HUES64 (cell line): ENCODE results near the gene GAS6.

Experiments
- H3K27ac ChIP-seq: 2 replicates; pipeline ENCODE4 v1.7.0; 2013; ENCODE audit warnings: low read depth, low read length, inconsistent platforms
- H3K27me3 ChIP-seq: 2 replicates; pipeline ENCODE4 v1.6.1; 2013; ENCODE audit warnings: mild to moderate bottlenecking, low read length; ENCODE audit not compliant: insufficient read depth
- H3K36me3 ChIP-seq: 2 replicates; pipeline ENCODE4 v1.6.1; 2013; ENCODE audit warnings: mild to moderate bottlenecking, low read length; ENCODE audit not compliant: insufficient read depth
- H3K4me1 ChIP-seq: 2 replicates; pipeline ENCODE4 v1.6.1; 2013; ENCODE audit warnings: mild to moderate bottlenecking, low read length, moderate library complexity; ENCODE audit not compliant: insufficient read depth
- H3K4me3 ChIP-seq: 2 replicates; pipeline ENCODE4 v1.5.1; 2013; ENCODE audit warnings: mild to moderate bottlenecking, low read length, moderate library complexity
- H3K9ac ChIP-seq: 2 replicates; pipeline ENCODE4 v1.6.1; 2013; ENCODE audit warnings: mild to moderate bottlenecking, low read depth, low read length
- H3K9me3 ChIP-seq: 2 replicates; pipeline ENCODE4 v1.6.1; 2013; ENCODE audit warnings: low read depth, low read length; ENCODE audit not compliant: insufficient read depth
- WGBS: fragments of 150-250, 120-280 bp; methylation state at CpG from one replicate; pipeline ENCODE4 v1.1.7; 2013; ENCODE audit warnings: missing lambda C conversion rate; 5-methylcytosine and 5-hydroxymethylcytosine counted together

GAS6 gene

GRCh38 chr13:113782472-113782871, 81.4 kb downstream of the GAS6 start:
- Histone ChIP-seq H3K4me3 (no peak overlapping the region), H3K36me3 (no peaks in the 10 kb centered on the region), H3K27me3 (peaks cover 3% of the 10 kb centered on the region; the same call in 1 of the 2 replicates), H3K27ac (no peak overlapping the region), H3K9me3 (no peaks in the 10 kb centered on the region), H3K4me1 (no peaks in the 10 kb centered on the region), H3K9ac (no peak overlapping the region)
- 78% methylated on average over 14 of the region's 14 CpGs for WGBS

DNA sequence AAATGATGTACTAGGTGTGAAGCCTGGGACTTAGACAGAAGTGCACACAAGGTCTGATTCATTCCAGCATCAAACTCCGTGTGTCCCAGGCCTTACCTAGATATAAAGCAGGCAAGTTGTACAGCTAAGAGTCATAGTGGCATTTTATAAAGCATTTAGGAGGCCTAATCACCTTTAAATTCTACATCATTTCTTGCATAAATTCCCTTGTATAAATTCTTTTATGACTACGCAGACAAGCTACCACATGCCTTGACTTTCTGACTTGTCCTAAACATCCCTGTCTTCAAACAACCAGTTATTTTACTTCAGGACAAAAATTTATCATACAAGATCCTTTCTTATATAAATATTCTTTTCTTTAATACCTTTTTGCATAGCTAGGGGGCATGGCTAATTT, 82.3 kb downstream of the GAS6 start:
- WGBS = 87% methylated on average over 2 of the region's 2 CpGs
- Histone ChIP-seq H3K36me3 (no peaks in the 10 kb centered on the region), H3K4me3 (no peak overlapping the region), H3K27me3 (peaks cover 3% of the 10 kb centered on the region; the same call in 1 of the 2 replicates), H3K9ac (no peak overlapping the region), H3K4me1 (no peaks in the 10 kb centered on the region), H3K27ac (no peak overlapping the region), H3K9me3 (no peaks in the 10 kb centered on the region)

GRCh38 chr13:113777311-113778260, 86.3 kb downstream of the GAS6 start:
- Histone ChIP-seq H3K27ac (no peak overlapping the region), H3K9ac (no peak overlapping the region), H3K4me3 (no peak overlapping the region), H3K27me3 (peaks cover 3% of the 10 kb centered on the region; the same call in 1 of the 2 replicates), H3K9me3 (no peaks in the 10 kb centered on the region), H3K36me3 (no peaks in the 10 kb centered on the region), H3K4me1 (no peaks in the 10 kb centered on the region)
- 39% methylated on average over 29 of the region's 29 CpGs for WGBS

DNA sequence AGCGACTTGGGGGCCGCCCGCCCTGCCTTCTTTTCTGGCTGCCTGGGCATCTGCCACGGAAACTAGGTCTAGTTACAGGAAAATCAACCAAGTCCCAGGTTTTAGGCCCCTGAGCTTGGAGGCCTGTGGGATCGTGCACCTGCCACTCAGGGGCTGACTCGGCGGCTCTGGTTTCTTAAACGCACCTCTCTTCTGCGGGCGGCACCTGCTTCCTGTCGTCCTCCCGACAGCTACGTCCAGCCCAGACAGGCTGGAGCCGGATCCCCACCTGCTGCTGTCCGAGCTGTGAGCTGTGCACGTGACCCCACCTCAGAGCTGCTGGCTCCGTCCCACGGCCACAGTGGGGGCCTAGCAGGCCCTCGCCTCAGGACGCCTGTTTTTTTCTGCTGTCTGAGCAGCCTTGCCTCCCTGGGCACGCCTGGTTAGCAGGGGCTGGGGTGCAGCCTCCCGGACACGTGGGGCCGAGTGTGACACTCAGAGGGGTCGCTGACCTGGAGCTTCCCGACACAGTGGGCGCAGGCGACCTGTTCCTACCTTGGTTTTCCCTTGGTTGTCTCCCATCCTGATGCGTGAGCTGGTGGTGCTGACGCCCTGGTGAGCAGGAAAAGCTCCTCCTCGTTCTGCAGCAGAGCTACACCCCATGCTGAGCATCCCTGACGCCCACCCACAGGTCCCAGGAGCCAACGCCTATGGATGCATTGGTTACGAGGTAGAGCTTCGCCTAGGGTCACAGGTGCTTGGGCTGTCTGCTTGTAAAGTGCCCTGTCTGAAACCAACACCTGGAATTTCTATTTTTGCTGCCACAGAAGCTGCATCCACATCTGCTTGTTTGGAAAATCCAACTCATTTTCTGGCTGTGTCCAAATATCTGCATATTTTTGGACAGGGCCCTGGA, 87.4 kb downstream of the GAS6 start:
- Histone ChIP-seq H3K4me1 (no peaks in the 10 kb centered on the region), H3K9ac (no peak overlapping the region), H3K27ac (no peak overlapping the region), H3K27me3 (peaks cover 3% of the 10 kb centered on the region; the same call in 1 of the 2 replicates), H3K4me3 (no peak overlapping the region), H3K9me3 (no peaks in the 10 kb centered on the region), H3K36me3 (no peaks in the 10 kb centered on the region)
- WGBS = 87% methylated on average over 35 of the region's 35 CpGs

DNA sequence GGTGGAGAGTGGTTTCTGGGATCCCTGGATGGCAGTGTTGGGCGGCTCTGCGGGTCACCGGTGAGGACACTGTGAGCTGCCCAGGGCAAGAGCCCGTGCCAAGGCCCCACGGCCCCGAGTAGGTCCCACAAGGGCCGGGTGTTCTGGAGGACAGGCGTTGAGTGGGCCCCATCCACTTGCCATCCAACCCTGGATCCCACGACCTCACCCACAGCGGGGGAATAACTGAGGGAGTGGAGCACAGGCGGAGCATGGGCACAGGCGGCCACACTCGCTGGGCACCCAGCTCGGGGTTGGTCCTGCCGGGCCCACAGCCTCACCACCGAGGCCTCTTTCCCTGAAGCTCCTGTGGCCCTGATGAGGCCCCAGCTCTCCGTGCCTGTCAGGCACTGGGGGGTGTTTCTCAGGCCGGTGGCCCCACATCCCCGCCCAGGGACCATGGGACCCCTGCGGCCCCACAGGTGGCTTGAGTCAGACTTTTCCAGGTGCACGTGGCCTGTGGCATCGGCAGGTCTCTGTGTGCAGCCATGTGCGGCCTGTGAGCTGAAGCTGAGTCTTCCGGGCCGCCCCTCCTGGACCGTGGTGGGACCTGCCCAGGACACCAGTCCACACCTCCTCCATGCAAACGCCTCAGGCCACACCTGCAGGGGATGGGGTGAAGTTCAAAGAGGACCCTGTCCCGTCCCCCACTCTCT, 88.3 kb downstream of the GAS6 start:
- no peaks in the 10 kb centered on the region for H3K9me3 ChIP-seq
- no peak overlapping the region for H3K9ac ChIP-seq
- H3K4me3 ChIP-seq = no peak overlapping the region
- H3K27ac ChIP-seq = no peak overlapping the region
- no peaks in the 10 kb centered on the region for H3K36me3 ChIP-seq
- H3K4me1 ChIP-seq = no peaks in the 10 kb centered on the region
- WGBS = 94% methylated on average over 28 of the region's 28 CpGs
- H3K27me3 ChIP-seq = peaks cover 3% of the 10 kb centered on the region; the same call in 1 of the 2 replicates

DNA sequence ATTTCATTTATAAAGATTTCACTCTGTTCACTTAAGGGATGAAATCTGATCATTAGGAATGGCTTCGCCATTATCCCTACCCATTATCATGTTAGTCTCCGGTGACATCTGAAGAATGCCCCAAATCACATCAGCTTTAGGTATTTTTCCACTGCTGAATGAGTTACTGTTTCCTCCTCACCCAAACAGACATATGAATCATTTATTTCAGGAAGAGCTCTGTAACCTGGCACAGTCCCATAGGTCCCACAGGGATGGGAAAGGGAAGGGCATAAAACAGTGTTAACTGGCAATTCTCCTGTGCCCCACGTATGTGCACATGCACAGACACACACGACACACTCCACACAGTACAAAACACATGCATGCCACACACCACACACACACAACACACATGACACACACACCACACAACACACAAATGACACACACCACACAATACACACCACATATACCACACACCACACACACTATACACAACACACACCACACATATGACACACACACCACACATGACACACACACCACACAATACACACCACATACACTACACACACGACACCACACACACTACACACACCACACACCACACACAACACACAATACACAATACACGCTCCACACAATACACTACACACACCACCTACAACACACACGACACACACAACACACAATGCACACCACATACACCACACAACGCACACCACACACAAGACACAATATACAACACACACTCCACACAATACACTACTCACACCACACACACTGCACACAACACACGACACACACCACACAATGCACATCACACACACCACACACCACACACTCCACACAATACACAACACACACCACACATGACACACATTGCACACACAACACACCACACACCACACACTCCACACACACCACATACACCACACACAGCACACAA, 89.4 kb downstream of the GAS6 start:
- Histone ChIP-seq H3K4me3 (no peak overlapping the region), H3K4me1 (no peaks in the 10 kb centered on the region), H3K27ac (no peak overlapping the region), H3K36me3 (no peaks in the 10 kb centered on the region), H3K9ac (no peak overlapping the region), H3K9me3 (no peaks in the 10 kb centered on the region), H3K27me3 (peaks cover 3% of the 10 kb centered on the region; the same call in 1 of the 2 replicates)
- WGBS = 80% methylated on average over 9 of the region's 9 CpGs

- H3K27me3 ChIP-seq = no peaks in the 10 kb centered on the region
- no peak overlapping the region for H3K4me3 ChIP-seq
- no peak overlapping the region for H3K9ac ChIP-seq
- H3K4me1 ChIP-seq = no peaks in the 10 kb centered on the region
- 72% methylated on average over 3 of the region's 4 CpGs for WGBS
- H3K9me3 ChIP-seq = no peaks in the 10 kb centered on the region
- H3K27ac ChIP-seq = no peak overlapping the region
- no peaks in the 10 kb centered on the region for H3K36me3 ChIP-seq
These were observed 92.1 kb downstream of the GAS6 start for GRCh38 chr13:113771709-113772331.

- Histone ChIP-seq H3K4me3 (no peak overlapping the region), H3K4me1 (no peaks in the 10 kb centered on the region)
These were observed 92.9 kb downstream of the GAS6 start for GRCh38 chr13:113770937-113771336.

More at GRCh38 chr13:113770937-113771336, 92.9 kb downstream of the GAS6 start:
- WGBS = 94% methylated on average over 5 of the region's 5 CpGs
- Histone ChIP-seq H3K9ac (no peak overlapping the region), H3K27me3 (no peaks in the 10 kb centered on the region), H3K9me3 (no peaks in the 10 kb centered on the region), H3K27ac (no peak overlapping the region), H3K36me3 (no peaks in the 10 kb centered on the region)
